Astrocyte (in vitro differentiated cells and primary cell): Measurements from ENCODE around the gene WNT3A.

ENCODE experiments used
- CTCF ChIP-seq: IDR thresholded peaks from 2 replicates; pipeline ENCODE4 v1.5.1; 2011; ENCODE audit warnings: low read depth, mild to moderate bottlenecking, inconsistent platforms, low read length, moderate library complexity; ENCODE audit not compliant: insufficient read depth
- EZH2 ChIP-seq: IDR thresholded peaks from 2 replicates; pipeline ENCODE4 v1.6.1; 2012; ENCODE audit warnings: mild to moderate bottlenecking, low read length, inconsistent platforms; ENCODE audit not compliant: insufficient read depth

DNA sequence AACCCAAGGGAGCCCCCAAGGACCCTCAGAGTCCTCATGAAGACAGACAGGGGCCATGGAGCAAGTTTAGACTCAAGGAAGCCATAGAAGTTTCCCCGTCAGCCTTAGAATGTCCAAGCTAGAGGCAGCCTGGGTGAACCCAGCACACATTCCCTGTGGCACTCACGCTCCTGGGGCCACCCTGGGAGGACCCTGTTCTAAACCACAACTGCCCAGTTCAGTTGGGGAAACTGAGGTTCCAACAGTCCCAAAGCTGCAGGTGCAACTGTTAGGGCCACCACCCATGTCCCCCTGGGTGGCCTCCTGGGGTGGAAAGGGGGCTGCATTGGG lies 9.3 kb downstream of the WNT3A start:
- TF ChIP-seq CTCF: no peak
- no peak for TF ChIP-seq EZH2
